ENCODE data around the gene THOC5. TPM values are rescaled to one million over a fixed set of nuclear protein-coding genes. Genes with fewer than 3 reads are reported as not detected.
"Not testable (repeated sequence)": the region's sequence is repeated elsewhere in the genome, so short reads cannot be mapped to it uniquely, and the experiment has no call there.

The THOC5 gene
- total and polyA plus RNA-seq, 4 donors: 21.0 to 51.8 (median 27.9) TPM

GRCh38 chr22:29555065-29555644 lies 1.6 kb upstream of the THOC5 start:
- TF ChIP-seq CTCF (IDR thresholded peaks at IDR 0.05; ENCODE audit: control extremely low read depth, extremely low read depth): no peak
- DNase-seq (peak; percentile 76 to 93 (median 87)), ATAC-seq (ENCODE audit: insufficient read depth, low FRiP score) (no peak)
- H3K9ac ChIP-seq (ENCODE audit: insufficient read depth in 1 of 2, low read length in 2 of 2): peak overlapping the region in 1 of 2 donors; percentile 55
- H3K27ac ChIP-seq (ENCODE audit: low read depth in 1 of 2, low read length in 1 of 2): peak overlapping the region in 1 of 2 donors; percentile 91
- peaks cover 3 to 19% (median 16%) of the 10 kb centered on the region in 4 donors for H3K36me3 ChIP-seq (ENCODE audit: control insufficient read depth in 4 of 4, insufficient read depth in 4 of 4, low read length in 4 of 4)
- H3K9me3 ChIP-seq (ENCODE audit: control insufficient read depth in 4 of 4, insufficient read depth in 3 of 4, low read length in 3 of 4): no peaks in the 10 kb centered on the region
- H3K4me3 ChIP-seq: no peak overlapping the region
- H3K4me1 ChIP-seq (ENCODE audit: control insufficient read depth in 5 of 5, insufficient read depth in 5 of 5, low read length in 5 of 5): peaks cover 0 to 22% (median 2%) of the 10 kb centered on the region in 5 donors
- H3K27me3 ChIP-seq (ENCODE audit: control insufficient read depth in 3 of 3, insufficient read depth in 3 of 3, low read length in 2 of 3): no peaks in the 10 kb centered on the region
- 69 to 81% methylated on average over 4 of the region's 4 CpGs for WGBS, 2 donors

- H3K27ac ChIP-seq (ENCODE audit: low read depth in 1 of 2, low read length in 1 of 2); H3K9me3 ChIP-seq (ENCODE audit: control insufficient read depth in 4 of 4, insufficient read depth in 3 of 4, low read length in 3 of 4); H3K9ac ChIP-seq (ENCODE audit: insufficient read depth in 1 of 2, low read length in 2 of 2); DNase-seq; H3K27me3 ChIP-seq (ENCODE audit: control insufficient read depth in 3 of 3, insufficient read depth in 3 of 3, low read length in 2 of 3); ATAC-seq (ENCODE audit: insufficient read depth, low FRiP score); H3K4me3 ChIP-seq: not testable (repeated sequence)
- Histone ChIP-seq H3K4me1 (ENCODE audit: control insufficient read depth in 5 of 5, insufficient read depth in 5 of 5, low read length in 5 of 5) (peaks cover 0 to 22% (median 2%) of the 10 kb centered on the region in 5 donors), H3K36me3 (ENCODE audit: control insufficient read depth in 4 of 4, insufficient read depth in 4 of 4, low read length in 4 of 4) (peaks cover 12 to 18% (median 15%) of the 10 kb centered on the region in 4 donors)
- 93 to 95% methylated on average over 27 to 33 of the region's 33 CpGs for WGBS, 2 donors
Observed at GRCh38 chr22:29552357-29552756, 1.2 kb downstream of the THOC5 start.

- Histone ChIP-seq H3K9ac (ENCODE audit: insufficient read depth in 1 of 2, low read length in 2 of 2) (no peak overlapping the region), H3K27ac (ENCODE audit: low read depth in 1 of 2, low read length in 1 of 2) (no peak overlapping the region), H3K4me3 (no peak overlapping the region), H3K27me3 (ENCODE audit: control insufficient read depth in 3 of 3, insufficient read depth in 3 of 3, low read length in 2 of 3) (no peaks in the 10 kb centered on the region), H3K9me3 (ENCODE audit: control insufficient read depth in 4 of 4, insufficient read depth in 3 of 4, low read length in 3 of 4) (no peaks in the 10 kb centered on the region), H3K4me1 (ENCODE audit: control insufficient read depth in 5 of 5, insufficient read depth in 5 of 5, low read length in 5 of 5) (peaks cover 0 to 12% (median 2%) of the 10 kb centered on the region in 5 donors), H3K36me3 (ENCODE audit: control insufficient read depth in 4 of 4, insufficient read depth in 4 of 4, low read length in 4 of 4) (peaks cover 9 to 18% (median 11%) of the 10 kb centered on the region in 4 donors)
- ATAC-seq (ENCODE audit: insufficient read depth, low FRiP score) (no peak), DNase-seq (no peak)
- WGBS, 2 donors: 95 to 98% methylated on average over 4 of the region's 4 CpGs
- no peak for TF ChIP-seq CTCF (IDR thresholded peaks at IDR 0.05; ENCODE audit: control extremely low read depth, extremely low read depth)
Observed at GRCh38 chr22:29550005-29550404, 3.6 kb downstream of the THOC5 start.

- whole genome bisulfite sequencing, 2 donors: 80 to 86% methylated on average over 8 of the region's 8 CpGs
- H3K9ac ChIP-seq (ENCODE audit: insufficient read depth in 1 of 2, low read length in 2 of 2); H3K27me3 ChIP-seq (ENCODE audit: control insufficient read depth in 3 of 3, insufficient read depth in 3 of 3, low read length in 2 of 3); H3K4me3 ChIP-seq; H3K9me3 ChIP-seq (ENCODE audit: control insufficient read depth in 4 of 4, insufficient read depth in 3 of 4, low read length in 3 of 4); H3K4me1 ChIP-seq (ENCODE audit: control insufficient read depth in 5 of 5, insufficient read depth in 5 of 5, low read length in 5 of 5); H3K27ac ChIP-seq (ENCODE audit: low read depth in 1 of 2, low read length in 1 of 2); ATAC-seq (ENCODE audit: insufficient read depth, low FRiP score); DNase-seq: not testable (repeated sequence)
- H3K36me3 ChIP-seq (ENCODE audit: control insufficient read depth in 4 of 4, insufficient read depth in 4 of 4, low read length in 4 of 4): peaks cover 25 to 34% (median 29%) of the 10 kb centered on the region in 4 donors
Observed at GRCh38 chr22:29545045-29545444, 8.5 kb downstream of the THOC5 start.

Measured in lung (tissue), 12 donors.